Measurements from ENCODE around the gene IRF2BP1.

The IRF2BP1 gene

DNA sequence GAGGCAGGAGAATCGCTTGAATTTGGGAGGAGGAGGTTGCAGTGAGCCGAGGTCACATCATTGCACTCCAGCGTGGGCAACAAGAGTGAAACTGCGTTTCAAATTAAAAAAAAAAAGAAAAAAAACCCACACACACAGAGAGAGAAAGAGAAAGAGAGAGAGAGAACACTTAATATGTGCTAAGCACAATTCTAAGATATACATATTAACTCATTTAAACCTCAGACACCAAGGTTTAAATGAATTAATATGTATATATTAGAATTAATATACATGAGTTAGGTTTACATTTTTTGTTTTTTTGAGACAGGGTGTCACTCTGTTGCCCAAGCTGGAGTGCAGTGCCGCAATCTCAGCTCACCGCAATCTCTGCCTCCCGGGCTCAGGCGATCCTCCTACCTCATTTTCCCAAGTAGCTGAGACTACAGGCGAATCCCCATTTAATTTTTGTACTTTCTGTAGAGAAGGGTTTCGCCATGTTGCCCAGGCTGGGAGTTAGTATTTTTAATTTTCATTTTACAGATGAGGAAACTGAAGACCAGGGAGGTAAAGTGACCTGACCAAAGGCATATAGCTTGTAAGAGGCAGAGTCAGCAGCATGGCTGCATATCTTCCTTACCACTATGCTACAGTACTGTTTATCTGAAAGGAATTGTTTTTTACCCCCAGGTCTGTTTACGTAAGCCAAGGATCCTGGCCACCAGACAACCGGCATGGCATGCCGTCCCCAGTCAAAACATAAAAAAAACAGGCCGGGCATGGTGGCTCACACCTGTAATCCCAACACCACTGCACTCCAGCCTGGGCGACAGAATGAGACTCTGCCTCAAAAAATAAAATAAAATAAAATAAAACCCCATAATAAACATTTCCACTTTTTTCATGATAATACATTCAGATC lies 25.3 kb downstream of the IRF2BP1 start:
- TF ChIP-seq, protein P1, sequence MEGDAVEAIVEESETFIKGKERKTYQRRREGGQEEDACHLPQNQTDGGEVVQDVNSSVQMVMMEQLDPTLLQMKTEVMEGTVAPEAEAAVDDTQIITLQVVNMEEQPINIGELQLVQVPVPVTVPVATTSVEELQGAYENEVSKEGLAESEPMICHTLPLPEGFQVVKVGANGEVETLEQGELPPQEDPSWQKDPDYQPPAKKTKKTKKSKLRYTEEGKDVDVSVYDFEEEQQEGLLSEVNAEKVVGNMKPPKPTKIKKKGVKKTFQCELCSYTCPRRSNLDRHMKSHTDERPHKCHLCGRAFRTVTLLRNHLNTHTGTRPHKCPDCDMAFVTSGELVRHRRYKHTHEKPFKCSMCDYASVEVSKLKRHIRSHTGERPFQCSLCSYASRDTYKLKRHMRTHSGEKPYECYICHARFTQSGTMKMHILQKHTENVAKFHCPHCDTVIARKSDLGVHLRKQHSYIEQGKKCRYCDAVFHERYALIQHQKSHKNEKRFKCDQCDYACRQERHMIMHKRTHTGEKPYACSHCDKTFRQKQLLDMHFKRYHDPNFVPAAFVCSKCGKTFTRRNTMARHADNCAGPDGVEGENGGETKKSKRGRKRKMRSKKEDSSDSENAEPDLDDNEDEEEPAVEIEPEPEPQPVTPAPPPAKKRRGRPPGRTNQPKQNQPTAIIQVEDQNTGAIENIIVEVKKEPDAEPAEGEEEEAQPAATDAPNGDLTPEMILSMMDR (IDR thresholded peaks at IDR 0.05), result no peak

DNA sequence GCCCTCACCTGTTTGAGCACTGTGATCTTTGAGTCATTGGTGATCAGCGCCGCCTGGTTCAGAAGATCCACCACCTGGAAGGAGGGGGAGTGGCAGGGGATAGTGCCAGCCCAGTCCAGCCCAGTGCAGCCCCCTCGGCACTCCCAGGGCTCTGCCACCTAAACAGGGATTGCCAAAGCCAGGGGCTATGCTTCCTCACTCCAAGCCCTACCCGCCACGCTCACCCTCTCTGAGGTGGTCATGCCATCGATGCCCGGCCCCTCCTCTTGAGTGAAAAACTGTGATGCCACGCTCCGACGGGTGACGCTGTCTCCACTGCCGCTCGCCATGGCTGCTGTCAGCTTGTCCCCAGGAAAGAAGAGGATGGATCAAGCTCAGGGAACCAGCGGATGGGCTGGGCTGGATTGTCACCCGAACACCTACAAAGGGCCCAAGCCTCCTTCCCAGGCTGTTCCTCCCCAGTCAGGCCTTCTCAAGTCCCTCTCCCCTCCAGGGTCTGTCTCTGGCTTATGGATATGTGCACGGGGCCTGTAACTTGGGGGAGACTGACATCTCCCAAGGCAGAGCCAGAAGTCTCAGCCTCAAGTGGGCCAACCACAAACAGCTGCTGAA lies 31.7 kb downstream of the IRF2BP1 start:
- TF ChIP-seq, protein P1 (IDR thresholded peaks at IDR 0.05), result no peak

DNA sequence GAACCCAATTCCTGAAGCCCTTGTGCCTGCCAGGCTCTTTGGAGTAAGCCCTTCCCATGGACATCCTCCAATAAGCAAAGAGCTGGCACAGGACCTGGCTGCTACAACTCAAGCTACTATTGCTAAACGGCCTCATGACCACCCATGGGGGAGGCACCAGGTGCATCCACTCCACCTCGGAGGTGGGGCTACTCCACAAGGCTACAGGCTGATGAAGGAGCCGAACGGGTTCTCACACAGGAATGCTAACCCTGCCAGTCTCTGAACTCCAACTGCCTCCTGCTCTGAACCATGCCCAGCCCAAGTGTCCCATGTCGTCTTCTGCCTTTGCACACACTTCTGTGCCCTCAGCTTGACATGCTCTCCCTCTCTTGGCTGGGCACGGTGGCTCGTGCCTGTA lies 33.0 kb downstream of the IRF2BP1 start:
- TF ChIP-seq, protein P1 (IDR thresholded peaks at IDR 0.05), result no peak

DNA sequence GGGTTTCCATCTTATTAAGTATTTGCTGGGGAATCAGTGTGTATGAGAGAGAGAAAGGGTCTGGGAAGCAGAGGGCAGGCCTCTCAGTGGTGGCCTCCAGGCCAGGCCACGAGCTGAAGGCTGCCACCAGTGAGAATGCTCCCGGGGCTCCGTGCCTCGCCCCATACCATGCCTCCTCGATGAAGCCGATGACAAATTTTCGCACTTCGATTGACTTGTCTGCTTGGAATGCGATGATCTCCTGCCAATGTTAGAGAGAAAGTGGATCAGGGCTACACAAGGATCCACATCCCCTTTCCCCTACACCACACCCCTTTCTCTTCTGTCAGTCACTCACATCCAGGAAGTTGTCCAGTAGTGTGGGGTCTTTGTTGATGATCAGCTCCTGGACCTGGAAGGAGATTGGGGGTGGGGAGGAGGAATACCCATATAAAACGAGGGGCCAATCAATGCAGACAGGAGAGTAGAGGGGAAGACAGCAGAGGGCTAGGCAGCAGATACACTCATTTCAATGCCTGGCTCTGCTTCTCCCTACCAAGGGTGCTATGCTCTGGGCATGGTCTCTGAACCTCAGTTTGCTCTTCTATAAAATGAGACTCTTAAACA lies 33.7 kb downstream of the IRF2BP1 start:
- TF ChIP-seq, protein P1 (IDR thresholded peaks at IDR 0.05), result no peak

DNA sequence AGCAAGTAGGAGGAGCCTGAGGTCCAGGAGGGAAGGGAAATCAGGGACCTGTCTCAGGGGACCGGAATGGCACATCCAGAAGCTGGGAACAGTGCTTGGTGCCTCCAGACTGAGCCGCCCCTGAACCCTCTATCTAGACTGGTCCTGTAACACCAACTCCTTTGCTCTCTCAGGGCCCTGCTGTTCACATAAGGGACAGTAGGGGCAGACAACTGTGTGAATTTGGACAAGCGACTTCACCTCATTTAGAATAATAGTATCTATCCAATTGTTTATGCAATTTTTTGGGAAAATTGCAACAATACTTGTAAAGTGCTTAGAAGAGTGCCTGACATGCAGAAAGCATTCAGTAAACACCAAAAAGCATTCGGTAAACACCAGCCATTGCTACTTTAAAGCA lies 37.0 kb downstream of the IRF2BP1 start:
- TF ChIP-seq, protein P1 (IDR thresholded peaks at IDR 0.05), result no peak

DNA sequence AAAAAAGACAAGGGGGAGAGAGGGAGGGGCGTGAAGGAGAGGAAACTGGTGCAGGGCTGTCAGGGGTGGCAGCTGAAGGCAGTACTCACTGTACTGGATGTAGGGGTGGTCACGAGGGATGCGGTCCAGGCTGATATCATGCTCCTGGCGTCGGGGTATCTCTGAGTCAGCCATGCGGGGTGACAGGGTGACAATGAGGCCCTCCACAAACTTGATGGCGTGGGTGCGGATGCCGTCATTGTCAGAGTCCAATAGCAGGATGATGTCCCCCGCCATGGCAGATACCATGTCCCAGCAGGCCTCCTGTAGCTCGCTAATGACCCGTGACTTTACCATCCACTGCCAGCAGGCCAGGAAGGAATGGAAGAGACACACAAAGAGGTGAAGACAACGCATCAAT lies 38.3 kb downstream of the IRF2BP1 start:
- TF ChIP-seq, protein P1 (IDR thresholded peaks at IDR 0.05), result no peak

DNA sequence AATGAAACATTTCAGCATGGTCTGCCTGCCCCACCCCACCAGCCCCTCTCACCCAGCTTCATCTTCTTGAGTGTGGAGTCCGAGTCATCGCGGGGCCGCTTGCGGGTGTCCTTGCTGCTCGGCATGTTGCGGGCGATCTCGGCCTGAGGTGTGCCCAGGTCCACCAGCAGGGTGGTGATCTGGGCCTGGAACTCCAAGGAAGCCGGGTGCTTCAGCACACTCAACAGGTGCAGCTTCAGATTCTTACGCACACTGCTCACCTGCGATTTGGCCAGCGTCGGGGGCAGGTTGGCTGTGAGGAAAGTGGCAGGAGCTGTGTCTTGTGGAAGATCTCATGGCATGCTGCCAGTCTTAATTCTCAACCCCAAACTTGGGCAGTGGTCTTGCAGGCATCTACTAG lies 43.7 kb downstream of the IRF2BP1 start:
- TF ChIP-seq, protein P1 (IDR thresholded peaks at IDR 0.05), result no peak
